Stimulated activated CD8-positive, alpha-beta memory T cell treated with anti-CD3 and anti-CD28 coated beads, Interleukin-4, amount 100 ng/mL, for 24 hours (primary cell): ENCODE results near the gene MBNL2.

ENCODE experiments used
- DNase-seq: peaks from one replicate; pipeline ENCODE4 v3.0.0-alpha.2; 2020; ENCODE audit warnings: low read depth

MBNL2 gene

GRCh38 chr13:97327506-97328221, 105.5 kb downstream of the MBNL2 start:
- no peak for DNase-seq

GRCh38 chr13:97328222-97328790, 106.2 kb downstream of the MBNL2 start:
- DNase-seq: no peak

- DNase-seq: no peak
Observed at GRCh38 chr13:97329331-97329730, 107.2 kb downstream of the MBNL2 start.

GRCh38 chr13:97330448-97330847, 108.3 kb downstream of the MBNL2 start:
- DNase-seq: no peak

- DNase-seq: no peak
Observed at GRCh38 chr13:97332742-97333141, 110.6 kb downstream of the MBNL2 start.

GRCh38 chr13:97333983-97334382, 111.8 kb downstream of the MBNL2 start:
- no peak for DNase-seq

GRCh38 chr13:97334690-97335089, 112.6 kb downstream of the MBNL2 start:
- DNase-seq: no peak

GRCh38 chr13:97335488-97336134, 113.5 kb downstream of the MBNL2 start:
- no peak for DNase-seq

- DNase-seq: no peak
Observed at GRCh38 chr13:97337985-97338499, 115.9 kb downstream of the MBNL2 start.

GRCh38 chr13:97338571-97338970, 116.4 kb downstream of the MBNL2 start:
- DNase-seq: no peak

- no peak for DNase-seq
Observed at GRCh38 chr13:97339019-97339987, 117.2 kb downstream of the MBNL2 start.

- no peak for DNase-seq
Observed at GRCh38 chr13:97339988-97340749, 118.0 kb downstream of the MBNL2 start.

GRCh38 chr13:97341135-97341534, 119.0 kb downstream of the MBNL2 start:
- DNase-seq: no peak

GRCh38 chr13:97342136-97342535, 120.0 kb downstream of the MBNL2 start:
- no peak for DNase-seq

GRCh38 chr13:97342936-97343335, 120.8 kb downstream of the MBNL2 start:
- DNase-seq: no peak

GRCh38 chr13:97344265-97345175, 122.4 kb downstream of the MBNL2 start:
- DNase-seq: peak; percentile 26

GRCh38 chr13:97346097-97346496, 124.0 kb downstream of the MBNL2 start:
- no peak for DNase-seq

GRCh38 chr13:97346561-97347254, 124.6 kb downstream of the MBNL2 start:
- no peak for DNase-seq

GRCh38 chr13:97347255-97347932, 125.3 kb downstream of the MBNL2 start:
- DNase-seq: no peak
